CD14-positive monocyte (primary cell): ENCODE results near the gene FBXO2. TPM values are rescaled to one million over a fixed set of nuclear protein-coding genes. Genes with fewer than 3 reads are reported as not detected.

Experiments
- DNase-seq, 3 donors: peaks; one replicate each; pipeline ENCODE4 v3.0.0-alpha.2; 2011 to 2022
- H2AFZ ChIP-seq: 2 replicates; pipeline ENCODE4 v1.6.0; 2012; ENCODE audit warnings: mild to moderate bottlenecking, low read depth, low read length, inconsistent platforms; ENCODE audit not compliant: insufficient read depth, poor library complexity, severe bottlenecking
- H3K27ac ChIP-seq, 2 donors: 1 replicate in 1 of 2; 2 replicates in 1 of 2; pipeline ENCODE4 v1.5.1; 2012 to 2013; ENCODE audit warnings: low read length in 2 of 2, control low read depth in 1 of 2, inconsistent platforms in 1 of 2, low read depth in 1 of 2, mild to moderate bottlenecking in 1 of 2
- H3K27me3 ChIP-seq, 2 donors: one replicate each; pipeline versions ENCODE4 v1.6.0 to v1.6.1; 2011 to 2013; ENCODE audit warnings: low read length in 2 of 2; ENCODE audit not compliant: control insufficient read depth in 2 of 2, insufficient read depth in 2 of 2
- H3K36me3 ChIP-seq, 2 donors: replicated peaks in 1 of 2; 1 replicate in 1 of 2; 2 replicates in 1 of 2; pipeline versions ENCODE4 v1.5.1 to v1.6.1; 2012 to 2013; ENCODE audit warnings: low read length in 2 of 2, control low read depth in 1 of 2, inconsistent platforms in 1 of 2, mild to moderate bottlenecking in 1 of 2; ENCODE audit not compliant: insufficient read depth in 2 of 2, control insufficient read depth in 1 of 2
- H3K4me1 ChIP-seq, 2 donors: 1 replicate in 1 of 2; 2 replicates in 1 of 2; pipeline versions ENCODE4 v1.5.1 to v1.6.1; 2012 to 2013; ENCODE audit warnings: low read length in 2 of 2, control low read depth in 1 of 2, inconsistent platforms in 1 of 2, mild to moderate bottlenecking in 1 of 2, moderate library complexity in 1 of 2; ENCODE audit not compliant: insufficient read depth in 2 of 2, control insufficient read depth in 1 of 2
- H3K4me2 ChIP-seq: replicated peaks from 2 replicates; pipeline ENCODE3; 2012; ENCODE audit warnings: low read length, moderate library complexity, mild to moderate bottlenecking; ENCODE audit not compliant: poor library complexity, severe bottlenecking; ENCODE audit errors: extremely low read depth
- H3K4me3 ChIP-seq, 3 experiments: fragments of 200-600 bp in 1 of 3; sonication (generic) in 1 of 3; replicated peaks in 1 of 3; 1 replicate in 2 of 3; 2 replicates in 1 of 3; pipeline ENCODE4 v1.5.1; 2011 to 2013; ENCODE audit warnings: low read length in 3 of 3, mild to moderate bottlenecking in 3 of 3, control low read depth in 2 of 3, low read depth in 2 of 3, inconsistent platforms in 1 of 3, moderate library complexity in 1 of 3
- H3K79me2 ChIP-seq: 2 replicates; pipeline ENCODE4 v1.6.0; 2012; ENCODE audit warnings: mild to moderate bottlenecking, control low read depth, inconsistent platforms, low read length, moderate library complexity; ENCODE audit not compliant: insufficient read depth
- H3K9ac ChIP-seq: 2 replicates; pipeline ENCODE4 v1.6.0; 2017; ENCODE audit warnings: low read length, mild to moderate bottlenecking; ENCODE audit not compliant: insufficient read depth, poor library complexity, severe bottlenecking
- H3K9me3 ChIP-seq, 2 donors: replicated peaks in 1 of 2; 1 replicate in 1 of 2; 2 replicates in 1 of 2; pipeline versions ENCODE4 v1.5.1 to v1.6.1; 2012 to 2013; ENCODE audit warnings: low read length in 2 of 2, control low read depth in 1 of 2; ENCODE audit not compliant: control insufficient read depth in 1 of 2, insufficient read depth in 1 of 2
- H4K20me1 ChIP-seq: 2 replicates; pipeline ENCODE4 v1.6.0; 2012; ENCODE audit warnings: mild to moderate bottlenecking, low read length, control low read depth, moderate library complexity; ENCODE audit not compliant: insufficient read depth
- H3K27ac Mint-ChIP-seq, 7 donors: one replicate each; pipeline ENCODE4 v1.8.0; 2020; ENCODE audit warnings: mild to moderate bottlenecking in 7 of 7, mixed read lengths in 7 of 7, moderate library complexity in 6 of 7, inconsistent platforms in 2 of 7
- H3K27me3 Mint-ChIP-seq, 3 donors: one replicate each; pipeline ENCODE4 v1.8.0; 2021 to 2022; ENCODE audit warnings: low read depth in 3 of 3, mild to moderate bottlenecking in 3 of 3, mixed read lengths in 3 of 3, moderate library complexity in 3 of 3, inconsistent platforms in 1 of 3
- H3K36me3 Mint-ChIP-seq, 2 donors: one replicate each; pipeline ENCODE4 v1.8.0; 2020; ENCODE audit warnings: mixed read lengths in 2 of 2, inconsistent platforms in 1 of 2, mild to moderate bottlenecking in 1 of 2
- H3K4me1 Mint-ChIP-seq: one replicate; pipeline ENCODE4 v1.8.0; 2020; ENCODE audit warnings: mild to moderate bottlenecking, mixed read lengths
- H3K4me3 Mint-ChIP-seq, 2 donors: one replicate each; pipeline ENCODE4 v1.8.0; 2020; ENCODE audit warnings: mild to moderate bottlenecking in 2 of 2, mixed read lengths in 2 of 2, moderate library complexity in 1 of 2
- H3K9me3 Mint-ChIP-seq, 7 donors: one replicate each; pipeline ENCODE4 v1.8.0; 2020 to 2022; ENCODE audit warnings: mixed read lengths in 7 of 7, mild to moderate bottlenecking in 6 of 7, moderate library complexity in 6 of 7, inconsistent platforms in 2 of 7
- WGBS: methylation state at CpG from one replicate; pipeline ENCODE4 v1.1.5; 2013; ENCODE audit warnings: missing lambda C conversion rate; ENCODE audit not compliant: insufficient coverage; 5-methylcytosine and 5-hydroxymethylcytosine counted together
- intact Hi-C, 2 donors: fragments of 100-400 bp; cut with micrococcal nuclease; formaldehyde crosslinking; loops; one replicate each; pipeline versions ENCODE4 v1.15.0 to v1.15.1; 2023
- polyA plus RNA-seq, 3 donors: library from polyadenylated mRNA; depleted of rRNA in 1 of 3; unstranded in 2 of 3; stranded (reverse) in 1 of 3; fragments of 300-500 nt in 2 of 3; fragments of >200 nt in 1 of 3; fragmentation: Illumina TruSeq in 2 of 3; gene quantifications; 1 replicate in 2 of 3; 2 replicates in 1 of 3; pipeline ENCODE4 v1.2.3, GENCODE V29; 2012 to 2021
- TF ChIP-seq, protein P1 (sequence below): fragments of 200-600 bp; IDR thresholded peaks from one replicate; pipeline ENCODE4 v1.8.0; 2022; ENCODE audit warnings: antibody characterized with exemption, mild to moderate bottlenecking

Gene FBXO2
- polyA plus RNA-seq, 3 donors, result 0.08 TPM; not detected in 2

GRCh38 chr1:11599891-11600576 is 54.2 kb downstream of the FBXO2 start:
- WGBS, result 100% methylated on average over 3 of the region's 6 CpGs
- Mint-ChIP-seq H3K4me3 (no peak overlapping the region), H3K27ac (no peak overlapping the region), H3K27me3 (peaks cover 8 to 13% (median 11%) of the 10 kb centered on the region in 3 donors), H3K4me1 (no peaks in the 10 kb centered on the region), H3K36me3 (no peaks in the 10 kb centered on the region), H3K9me3 (peaks cover 0 to 2% (median 0%) of the 10 kb centered on the region in 7 donors)
- no peak for DNase-seq
- Histone ChIP-seq H3K9me3 (no peaks in the 10 kb centered on the region), H4K20me1 (no peaks in the 10 kb centered on the region), H3K27me3 (no peaks in the 10 kb centered on the region), H2AFZ (no peak overlapping the region), H3K4me3 (no peak overlapping the region), H3K27ac (no peak overlapping the region), H3K79me2 (no peaks in the 10 kb centered on the region), H3K36me3 (no peaks in the 10 kb centered on the region), H3K4me2 (no peak overlapping the region), H3K9ac (no peak overlapping the region), H3K4me1 (no peaks in the 10 kb centered on the region)
- intact Hi-C loops, result no loop called here
- TF ChIP-seq, protein P1, sequence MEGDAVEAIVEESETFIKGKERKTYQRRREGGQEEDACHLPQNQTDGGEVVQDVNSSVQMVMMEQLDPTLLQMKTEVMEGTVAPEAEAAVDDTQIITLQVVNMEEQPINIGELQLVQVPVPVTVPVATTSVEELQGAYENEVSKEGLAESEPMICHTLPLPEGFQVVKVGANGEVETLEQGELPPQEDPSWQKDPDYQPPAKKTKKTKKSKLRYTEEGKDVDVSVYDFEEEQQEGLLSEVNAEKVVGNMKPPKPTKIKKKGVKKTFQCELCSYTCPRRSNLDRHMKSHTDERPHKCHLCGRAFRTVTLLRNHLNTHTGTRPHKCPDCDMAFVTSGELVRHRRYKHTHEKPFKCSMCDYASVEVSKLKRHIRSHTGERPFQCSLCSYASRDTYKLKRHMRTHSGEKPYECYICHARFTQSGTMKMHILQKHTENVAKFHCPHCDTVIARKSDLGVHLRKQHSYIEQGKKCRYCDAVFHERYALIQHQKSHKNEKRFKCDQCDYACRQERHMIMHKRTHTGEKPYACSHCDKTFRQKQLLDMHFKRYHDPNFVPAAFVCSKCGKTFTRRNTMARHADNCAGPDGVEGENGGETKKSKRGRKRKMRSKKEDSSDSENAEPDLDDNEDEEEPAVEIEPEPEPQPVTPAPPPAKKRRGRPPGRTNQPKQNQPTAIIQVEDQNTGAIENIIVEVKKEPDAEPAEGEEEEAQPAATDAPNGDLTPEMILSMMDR, result no peak

GRCh38 chr1:11598461-11598860 is 55.8 kb downstream of the FBXO2 start:
- Histone ChIP-seq H3K4me1 (no peaks in the 10 kb centered on the region), H3K27me3 (no peaks in the 10 kb centered on the region), H3K4me2 (no peak overlapping the region), H3K9me3 (no peaks in the 10 kb centered on the region), H2AFZ (no peak overlapping the region), H3K9ac (no peak overlapping the region), H3K36me3 (no peaks in the 10 kb centered on the region), H4K20me1 (no peaks in the 10 kb centered on the region), H3K79me2 (no peaks in the 10 kb centered on the region), H3K27ac (no peak overlapping the region), H3K4me3 (no peak overlapping the region)
- intact Hi-C loops, result no loop called here
- TF ChIP-seq, protein P1, result no peak
- Mint-ChIP-seq H3K4me3 (no peak overlapping the region), H3K4me1 (no peaks in the 10 kb centered on the region), H3K36me3 (no peaks in the 10 kb centered on the region), H3K27ac (no peak overlapping the region), H3K9me3 (peaks cover 0 to 5% (median 0%) of the 10 kb centered on the region in 7 donors), H3K27me3 (peaks cover 4 to 20% (median 15%) of the 10 kb centered on the region in 3 donors)
- DNase-seq, result no peak
- 96% methylated on average over 4 of the region's 5 CpGs for WGBS

Other genes starting within 250 kb of the FBXO2 start
- under 1 TPM in 1 of 3 donors, not detected in 2; 0.01 TPM for gene DISP3, start 175.3 kb downstream of the FBXO2 start, polyA plus RNA-seq
- gene FBXO44, start 448 bp upstream of the FBXO2 start, polyA plus RNA-seq, result 10 to 100 TPM in 1 of 3 donors, 1 to 10 TPM in 2; 1.5 to 17.8 (median 2.0) TPM
- gene FBXO6, start 9.8 kb upstream of the FBXO2 start, polyA plus RNA-seq, result 10 to 100 TPM; 28.5 to 45.9 (median 45.7) TPM
- gene MAD2L2, start 26.7 kb upstream of the FBXO2 start, polyA plus RNA-seq, result 10 to 100 TPM; 50.4 to 71.3 (median 57.8) TPM
- gene DRAXIN, start 37.3 kb upstream of the FBXO2 start, polyA plus RNA-seq, result under 1 TPM; 0.14 to 0.27 (median 0.18) TPM
- 100 to 1,000 TPM; 420 to 938 (median 842) TPM for gene AGTRAP, start 81.7 kb upstream of the FBXO2 start, polyA plus RNA-seq
- gene C1orf167, start 107.8 kb upstream of the FBXO2 start, polyA plus RNA-seq, result under 1 TPM in 1 of 3 donors, not detected in 2; 0.05 TPM
- gene MTHFR, start 151.5 kb upstream of the FBXO2 start, polyA plus RNA-seq, result 10 to 100 TPM in 1 of 3 donors, 1 to 10 TPM in 2; 4.5 to 41.9 (median 8.5) TPM
- gene CLCN6, start 151.8 kb upstream of the FBXO2 start, polyA plus RNA-seq, result 10 to 100 TPM in 1 of 3 donors, 1 to 10 TPM in 2; 3.8 to 37.1 (median 4.2) TPM
- gene NPPA, start 193.4 kb upstream of the FBXO2 start, polyA plus RNA-seq, result not detected
- not detected for gene NPPB, start 204.5 kb upstream of the FBXO2 start, polyA plus RNA-seq